CD14-positive monocyte (primary cell): ENCODE results near the gene TBCK. TPM values are rescaled to one million over a fixed set of nuclear protein-coding genes. Genes with fewer than 3 reads are reported as not detected.

ENCODE experiments used
- DNase-seq, 3 donors: peaks; one replicate each; pipeline ENCODE4 v3.0.0-alpha.2; 2011 to 2022
- H2AFZ ChIP-seq: 2 replicates; pipeline ENCODE4 v1.6.0; 2012; ENCODE audit warnings: mild to moderate bottlenecking, low read depth, low read length, inconsistent platforms; ENCODE audit not compliant: insufficient read depth, poor library complexity, severe bottlenecking
- H3K27ac ChIP-seq, 2 donors: 1 replicate in 1 of 2; 2 replicates in 1 of 2; pipeline ENCODE4 v1.5.1; 2012 to 2013; ENCODE audit warnings: low read length in 2 of 2, control low read depth in 1 of 2, inconsistent platforms in 1 of 2, low read depth in 1 of 2, mild to moderate bottlenecking in 1 of 2
- H3K27me3 ChIP-seq, 2 donors: one replicate each; pipeline versions ENCODE4 v1.6.0 to v1.6.1; 2011 to 2013; ENCODE audit warnings: low read length in 2 of 2; ENCODE audit not compliant: control insufficient read depth in 2 of 2, insufficient read depth in 2 of 2
- H3K36me3 ChIP-seq, 2 donors: replicated peaks in 1 of 2; 1 replicate in 1 of 2; 2 replicates in 1 of 2; pipeline versions ENCODE4 v1.5.1 to v1.6.1; 2012 to 2013; ENCODE audit warnings: low read length in 2 of 2, control low read depth in 1 of 2, inconsistent platforms in 1 of 2, mild to moderate bottlenecking in 1 of 2; ENCODE audit not compliant: insufficient read depth in 2 of 2, control insufficient read depth in 1 of 2
- H3K4me1 ChIP-seq, 2 donors: 1 replicate in 1 of 2; 2 replicates in 1 of 2; pipeline versions ENCODE4 v1.5.1 to v1.6.1; 2012 to 2013; ENCODE audit warnings: low read length in 2 of 2, control low read depth in 1 of 2, inconsistent platforms in 1 of 2, mild to moderate bottlenecking in 1 of 2, moderate library complexity in 1 of 2; ENCODE audit not compliant: insufficient read depth in 2 of 2, control insufficient read depth in 1 of 2
- H3K4me2 ChIP-seq: replicated peaks from 2 replicates; pipeline ENCODE3; 2012; ENCODE audit warnings: low read length, moderate library complexity, mild to moderate bottlenecking; ENCODE audit not compliant: poor library complexity, severe bottlenecking; ENCODE audit errors: extremely low read depth
- H3K4me3 ChIP-seq, 3 experiments: fragments of 200-600 bp in 1 of 3; sonication (generic) in 1 of 3; replicated peaks in 1 of 3; 1 replicate in 2 of 3; 2 replicates in 1 of 3; pipeline ENCODE4 v1.5.1; 2011 to 2013; ENCODE audit warnings: low read length in 3 of 3, mild to moderate bottlenecking in 3 of 3, control low read depth in 2 of 3, low read depth in 2 of 3, inconsistent platforms in 1 of 3, moderate library complexity in 1 of 3
- H3K79me2 ChIP-seq: 2 replicates; pipeline ENCODE4 v1.6.0; 2012; ENCODE audit warnings: mild to moderate bottlenecking, control low read depth, inconsistent platforms, low read length, moderate library complexity; ENCODE audit not compliant: insufficient read depth
- H3K9ac ChIP-seq: 2 replicates; pipeline ENCODE4 v1.6.0; 2017; ENCODE audit warnings: low read length, mild to moderate bottlenecking; ENCODE audit not compliant: insufficient read depth, poor library complexity, severe bottlenecking
- H3K9me3 ChIP-seq, 2 donors: replicated peaks in 1 of 2; 1 replicate in 1 of 2; 2 replicates in 1 of 2; pipeline versions ENCODE4 v1.5.1 to v1.6.1; 2012 to 2013; ENCODE audit warnings: low read length in 2 of 2, control low read depth in 1 of 2; ENCODE audit not compliant: control insufficient read depth in 1 of 2, insufficient read depth in 1 of 2
- H4K20me1 ChIP-seq: 2 replicates; pipeline ENCODE4 v1.6.0; 2012; ENCODE audit warnings: mild to moderate bottlenecking, low read length, control low read depth, moderate library complexity; ENCODE audit not compliant: insufficient read depth
- H3K27ac Mint-ChIP-seq, 7 donors: one replicate each; pipeline ENCODE4 v1.8.0; 2020; ENCODE audit warnings: mild to moderate bottlenecking in 7 of 7, mixed read lengths in 7 of 7, moderate library complexity in 6 of 7, inconsistent platforms in 2 of 7
- H3K27me3 Mint-ChIP-seq, 3 donors: one replicate each; pipeline ENCODE4 v1.8.0; 2021 to 2022; ENCODE audit warnings: low read depth in 3 of 3, mild to moderate bottlenecking in 3 of 3, mixed read lengths in 3 of 3, moderate library complexity in 3 of 3, inconsistent platforms in 1 of 3
- H3K36me3 Mint-ChIP-seq, 2 donors: one replicate each; pipeline ENCODE4 v1.8.0; 2020; ENCODE audit warnings: mixed read lengths in 2 of 2, inconsistent platforms in 1 of 2, mild to moderate bottlenecking in 1 of 2
- H3K4me1 Mint-ChIP-seq: one replicate; pipeline ENCODE4 v1.8.0; 2020; ENCODE audit warnings: mild to moderate bottlenecking, mixed read lengths
- H3K4me3 Mint-ChIP-seq, 2 donors: one replicate each; pipeline ENCODE4 v1.8.0; 2020; ENCODE audit warnings: mild to moderate bottlenecking in 2 of 2, mixed read lengths in 2 of 2, moderate library complexity in 1 of 2
- H3K9me3 Mint-ChIP-seq, 7 donors: one replicate each; pipeline ENCODE4 v1.8.0; 2020 to 2022; ENCODE audit warnings: mixed read lengths in 7 of 7, mild to moderate bottlenecking in 6 of 7, moderate library complexity in 6 of 7, inconsistent platforms in 2 of 7
- WGBS: methylation state at CpG from one replicate; pipeline ENCODE4 v1.1.5; 2013; ENCODE audit warnings: missing lambda C conversion rate; ENCODE audit not compliant: insufficient coverage; 5-methylcytosine and 5-hydroxymethylcytosine counted together
- intact Hi-C, 2 donors: fragments of 100-400 bp; cut with micrococcal nuclease; formaldehyde crosslinking; loops; one replicate each; pipeline versions ENCODE4 v1.15.0 to v1.15.1; 2023
- polyA plus RNA-seq, 3 donors: library from polyadenylated mRNA; depleted of rRNA in 1 of 3; unstranded in 2 of 3; stranded (reverse) in 1 of 3; fragments of 300-500 nt in 2 of 3; fragments of >200 nt in 1 of 3; fragmentation: Illumina TruSeq in 2 of 3; gene quantifications; 1 replicate in 2 of 3; 2 replicates in 1 of 3; pipeline ENCODE4 v1.2.3, GENCODE V29; 2012 to 2021
- TF ChIP-seq, protein P1 (sequence below): fragments of 200-600 bp; IDR thresholded peaks from one replicate; pipeline ENCODE4 v1.8.0; 2022; ENCODE audit warnings: antibody characterized with exemption, mild to moderate bottlenecking

The TBCK gene
- polyA plus RNA-seq, 3 donors, result 8.0 to 14.0 (median 12.5) TPM

DNA sequence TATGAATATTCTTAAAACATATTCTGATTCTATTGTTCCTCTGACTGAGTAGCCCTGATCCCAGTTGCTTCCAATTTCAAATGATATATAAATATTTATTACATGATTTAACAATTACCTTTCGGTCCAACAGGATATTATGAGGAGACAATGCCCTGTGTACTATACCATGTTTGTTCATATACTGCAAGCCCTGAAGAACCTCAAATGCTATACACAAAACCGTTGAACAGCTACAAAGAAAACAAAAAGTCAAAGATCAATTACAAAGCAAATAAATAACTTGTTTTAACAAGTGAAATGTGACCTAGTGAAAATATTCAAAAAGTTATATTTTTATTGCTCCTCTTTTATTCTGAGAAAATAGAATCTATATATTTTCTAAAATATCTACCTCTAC lies 54.0 kb downstream of the TBCK start:
- H3K9me3 ChIP-seq, result no peaks in the 10 kb centered on the region
- peaks cover 0 to 13% of the 10 kb centered on the region in 2 donors for H3K36me3 ChIP-seq
- intact Hi-C loops, result no loop called here
- H3K4me1 ChIP-seq, result no peaks in the 10 kb centered on the region
- Mint-ChIP-seq H3K36me3 (peaks cover 5 to 13% of the 10 kb centered on the region in 2 donors), H3K9me3 (no peaks in the 10 kb centered on the region), H3K4me1 (no peaks in the 10 kb centered on the region), H3K4me3 (no peak overlapping the region), H3K27ac (no peak overlapping the region), H3K27me3 (no peaks in the 10 kb centered on the region)
- H4K20me1 ChIP-seq, result no peaks in the 10 kb centered on the region
- DNase-seq, result no peak
- no peak overlapping the region for H3K9ac ChIP-seq
- WGBS, result no CpG with 5 or more reads among the region's 2 CpGs
- no peaks in the 10 kb centered on the region for H3K79me2 ChIP-seq
- no peak overlapping the region for H3K4me2 ChIP-seq
- H3K4me3 ChIP-seq, result no peak overlapping the region
- TF ChIP-seq, protein P1, sequence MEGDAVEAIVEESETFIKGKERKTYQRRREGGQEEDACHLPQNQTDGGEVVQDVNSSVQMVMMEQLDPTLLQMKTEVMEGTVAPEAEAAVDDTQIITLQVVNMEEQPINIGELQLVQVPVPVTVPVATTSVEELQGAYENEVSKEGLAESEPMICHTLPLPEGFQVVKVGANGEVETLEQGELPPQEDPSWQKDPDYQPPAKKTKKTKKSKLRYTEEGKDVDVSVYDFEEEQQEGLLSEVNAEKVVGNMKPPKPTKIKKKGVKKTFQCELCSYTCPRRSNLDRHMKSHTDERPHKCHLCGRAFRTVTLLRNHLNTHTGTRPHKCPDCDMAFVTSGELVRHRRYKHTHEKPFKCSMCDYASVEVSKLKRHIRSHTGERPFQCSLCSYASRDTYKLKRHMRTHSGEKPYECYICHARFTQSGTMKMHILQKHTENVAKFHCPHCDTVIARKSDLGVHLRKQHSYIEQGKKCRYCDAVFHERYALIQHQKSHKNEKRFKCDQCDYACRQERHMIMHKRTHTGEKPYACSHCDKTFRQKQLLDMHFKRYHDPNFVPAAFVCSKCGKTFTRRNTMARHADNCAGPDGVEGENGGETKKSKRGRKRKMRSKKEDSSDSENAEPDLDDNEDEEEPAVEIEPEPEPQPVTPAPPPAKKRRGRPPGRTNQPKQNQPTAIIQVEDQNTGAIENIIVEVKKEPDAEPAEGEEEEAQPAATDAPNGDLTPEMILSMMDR, result no peak
- H3K27me3 ChIP-seq, result no peaks in the 10 kb centered on the region
- H2AFZ ChIP-seq, result no peak overlapping the region
- no peak overlapping the region for H3K27ac ChIP-seq

DNA sequence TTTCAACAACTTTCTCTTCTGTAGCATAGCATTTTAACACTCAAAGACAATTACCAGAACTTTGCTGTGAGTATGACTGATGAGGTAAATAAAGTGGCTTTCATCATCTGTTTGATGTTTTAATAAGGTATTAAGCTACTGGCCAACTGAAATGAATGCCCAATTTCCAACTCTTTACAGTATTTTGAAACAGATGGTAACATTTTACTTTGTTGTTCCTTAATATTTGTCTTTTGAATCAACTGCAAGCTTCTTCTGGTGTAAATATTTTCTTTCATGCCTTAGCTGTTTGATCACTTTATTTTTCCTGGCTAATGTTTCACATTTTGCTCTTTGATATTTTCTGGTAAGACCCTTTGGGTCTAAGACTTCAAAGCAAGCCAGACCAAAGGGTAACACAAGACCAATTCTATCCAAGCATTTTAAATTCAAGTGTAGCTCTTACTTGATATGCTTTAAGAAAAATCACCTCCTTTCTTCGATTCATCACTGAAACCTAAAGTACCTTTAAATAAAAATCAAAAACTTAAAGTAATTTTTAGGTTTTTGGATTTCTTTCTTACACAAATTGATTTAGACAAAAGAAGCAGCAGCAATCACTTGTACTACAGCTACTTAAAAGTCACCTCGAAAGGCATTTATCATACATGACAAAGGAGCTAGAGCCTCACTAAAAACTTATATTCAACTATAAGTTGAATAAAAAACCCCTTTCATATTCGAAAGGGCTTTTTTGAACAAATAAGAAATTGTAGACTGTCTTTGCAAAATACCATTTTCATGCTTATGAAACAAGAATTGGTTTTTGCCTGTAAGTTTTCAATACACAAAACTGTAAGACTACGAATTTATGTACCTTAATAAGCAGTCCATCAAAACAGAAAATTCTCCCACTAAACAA lies 57.6 kb downstream of the TBCK start:
- H3K36me3 ChIP-seq, result peaks cover 16 to 31% of the 10 kb centered on the region in 2 donors
- Mint-ChIP-seq H3K9me3 (peaks cover 0 to 5% (median 0%) of the 10 kb centered on the region in 7 donors), H3K27me3 (no peaks in the 10 kb centered on the region), H3K27ac (peak overlapping the region in 1 of 7 donors; percentile 41), H3K36me3 (peaks cover 21 to 28% of the 10 kb centered on the region in 2 donors), H3K4me3 (no peak overlapping the region), H3K4me1 (no peaks in the 10 kb centered on the region)
- no peak overlapping the region for H3K27ac ChIP-seq
- H3K9ac ChIP-seq, result no peak overlapping the region
- no peaks in the 10 kb centered on the region for H3K4me1 ChIP-seq
- H3K4me2 ChIP-seq, result no peak overlapping the region
- no peak overlapping the region for H3K4me3 ChIP-seq
- no peaks in the 10 kb centered on the region for H3K27me3 ChIP-seq
- H4K20me1 ChIP-seq, result no peaks in the 10 kb centered on the region
- intact Hi-C loops, result no loop called here
- DNase-seq, result no peak
- no peak overlapping the region for H2AFZ ChIP-seq
- TF ChIP-seq, protein P1, result no peak
- H3K79me2 ChIP-seq, result no peaks in the 10 kb centered on the region
- no CpG with 5 or more reads among the region's 4 CpGs for WGBS
- H3K9me3 ChIP-seq, result no peaks in the 10 kb centered on the region
